H9 (cell line): Measurements from ENCODE around the gene XCR1. TPM values are rescaled to one million over a fixed set of nuclear protein-coding genes. Genes with fewer than 3 reads are reported as not detected.

ENCODE experiments used
- DNase-seq: peaks from one replicate; pipeline ENCODE4 v3.0.0-alpha.2; 2017
- H2AFZ ChIP-seq: one replicate; pipeline ENCODE4 v1.6.1; 2013; ENCODE audit warnings: mild to moderate bottlenecking, low read length, control low read depth, moderate library complexity
- H2AK5ac ChIP-seq: 2 replicates; pipeline ENCODE4 v1.6.1; 2013; ENCODE audit warnings: low read length, control low read depth, mixed read lengths; ENCODE audit not compliant: insufficient read length
- H2BK120ac ChIP-seq: one replicate; pipeline ENCODE4 v1.6.1; 2013; ENCODE audit warnings: low read depth, mild to moderate bottlenecking, low read length, control low read depth, inconsistent platforms; ENCODE audit not compliant: poor library complexity, severe bottlenecking
- H2BK12ac ChIP-seq: 2 replicates; pipeline ENCODE4 v1.6.1; 2013; ENCODE audit warnings: low read length, control low read depth, mixed read lengths, low read depth; ENCODE audit not compliant: insufficient read length
- H2BK15ac ChIP-seq: 2 replicates; pipeline ENCODE4 v1.6.1; 2013; ENCODE audit warnings: low read depth, low read length, control low read depth
- H2BK20ac ChIP-seq: one replicate; pipeline ENCODE4 v1.6.1; 2013; ENCODE audit warnings: low read depth, mild to moderate bottlenecking, low read length, control low read depth, inconsistent platforms; ENCODE audit not compliant: poor library complexity, severe bottlenecking
- H2BK5ac ChIP-seq: 2 replicates; pipeline ENCODE4 v1.6.1; 2013; ENCODE audit warnings: low read length, control low read depth, mixed read lengths; ENCODE audit not compliant: insufficient read length
- H3K14ac ChIP-seq: 2 replicates; pipeline ENCODE4 v1.6.1; 2013; ENCODE audit warnings: low read length, control low read depth; ENCODE audit not compliant: insufficient read depth
- H3K18ac ChIP-seq: 2 replicates; pipeline ENCODE4 v1.6.1; 2013; ENCODE audit warnings: low read depth, mild to moderate bottlenecking, mixed read lengths, low read length, control low read depth; ENCODE audit not compliant: insufficient read length
- H3K23ac ChIP-seq: 2 replicates; pipeline ENCODE4 v1.6.1; 2013; ENCODE audit warnings: low read length, control low read depth, mixed read lengths, low read depth; ENCODE audit not compliant: insufficient read length
- H3K23me2 ChIP-seq: 2 replicates; pipeline ENCODE4 v1.6.1; 2013; ENCODE audit warnings: low read depth, mild to moderate bottlenecking, mixed read lengths, low read length, control low read depth; ENCODE audit not compliant: insufficient read length, poor library complexity, severe bottlenecking
- H3K27ac ChIP-seq: 2 replicates; pipeline ENCODE4 v1.5.1; 2013; ENCODE audit warnings: low read length, control low read depth, mixed read lengths, low read depth; ENCODE audit not compliant: insufficient read length
- H3K27me3 ChIP-seq: 2 replicates; pipeline ENCODE4 v1.6.1; 2013; ENCODE audit warnings: low read length, control low read depth, inconsistent platforms; ENCODE audit not compliant: insufficient read depth
- H3K4ac ChIP-seq: 2 replicates; pipeline ENCODE4 v1.6.1; 2013; ENCODE audit warnings: low read depth, mild to moderate bottlenecking, control low read depth, inconsistent platforms, low read length, moderate library complexity
- H3K4me1 ChIP-seq: 2 replicates; pipeline ENCODE4 v1.6.1; 2013; ENCODE audit warnings: low read length, control low read depth, inconsistent platforms; ENCODE audit not compliant: insufficient read depth
- H3K4me2 ChIP-seq: 2 replicates; pipeline ENCODE4 v1.6.1; 2013; ENCODE audit warnings: low read length, control low read depth, mixed read lengths; ENCODE audit not compliant: insufficient read length, insufficient read depth
- H3K56ac ChIP-seq: 2 replicates; pipeline ENCODE4 v1.6.1; 2013; ENCODE audit warnings: low read depth, mild to moderate bottlenecking, mixed read lengths, low read length, control low read depth; ENCODE audit not compliant: insufficient read length
- H3K79me1 ChIP-seq: 2 replicates; pipeline ENCODE4 v1.6.1; 2013; ENCODE audit warnings: low read depth, mild to moderate bottlenecking, moderate library complexity, low read length, control low read depth, inconsistent platforms; ENCODE audit not compliant: insufficient read depth, poor library complexity, severe bottlenecking
- H3K79me2 ChIP-seq: 2 replicates; pipeline ENCODE4 v1.6.1; 2013; ENCODE audit warnings: low read length, control low read depth, inconsistent platforms; ENCODE audit not compliant: insufficient read depth
- H3K9ac ChIP-seq: 2 replicates; pipeline ENCODE4 v1.6.1; 2013; ENCODE audit warnings: low read length, control low read depth, mixed read lengths; ENCODE audit not compliant: insufficient read length; ENCODE audit errors: extremely low read depth
- H3K9me3 ChIP-seq: one replicate; pipeline ENCODE4 v1.6.1; 2013; ENCODE audit warnings: low read depth, low read length, inconsistent platforms; ENCODE audit not compliant: control insufficient read depth
- H3T11ph ChIP-seq: one replicate; pipeline ENCODE4 v1.6.1; 2013; ENCODE audit warnings: mild to moderate bottlenecking, low read length, control low read depth, inconsistent platforms
- H4K20me1 ChIP-seq: one replicate; pipeline ENCODE4 v1.6.1; 2013; ENCODE audit not compliant: control insufficient read depth, insufficient read length, insufficient read depth
- H4K5ac ChIP-seq: 2 replicates; pipeline ENCODE4 v1.6.1; 2013; ENCODE audit warnings: low read depth, mild to moderate bottlenecking, mixed read lengths, low read length, control low read depth; ENCODE audit not compliant: insufficient read length
- H4K8ac ChIP-seq: replicated peaks from 2 replicates; pipeline ENCODE4 v1.6.1; 2013; ENCODE audit warnings: low read length, control low read depth, mixed read lengths, low read depth; ENCODE audit not compliant: insufficient read length
- H4K91ac ChIP-seq: 2 replicates; pipeline ENCODE4 v1.6.1; 2013; ENCODE audit warnings: low read depth, mild to moderate bottlenecking, moderate library complexity, mixed read lengths, low read length, control low read depth; ENCODE audit not compliant: insufficient read length
- H3K27ac Mint-ChIP-seq, 3 experiments: 2 replicates in 2 of 3; 3 replicates in 1 of 3; pipeline ENCODE4 v1.8.0; 2020 to 2021; ENCODE audit warnings: mixed read lengths in 3 of 3, mild to moderate bottlenecking in 1 of 3, moderate library complexity in 1 of 3
- H3K27me3 Mint-ChIP-seq: 2 replicates; pipeline ENCODE4 v1.8.0; 2021; ENCODE audit warnings: low read depth, mild to moderate bottlenecking, moderate library complexity, mixed read lengths
- H3K36me3 Mint-ChIP-seq, 3 experiments: 2 replicates in 2 of 3; 3 replicates in 1 of 3; pipeline ENCODE4 v1.8.0; 2020 to 2021; ENCODE audit warnings: low read depth in 3 of 3, mixed read lengths in 3 of 3; ENCODE audit not compliant: insufficient read depth in 1 of 3
- H3K4me1 Mint-ChIP-seq, 2 experiments: 2 replicates each; pipeline ENCODE4 v1.8.0; 2020; ENCODE audit warnings: mixed read lengths in 2 of 2
- H3K4me3 Mint-ChIP-seq, 2 experiments: 2 replicates in 1 of 2; 3 replicates in 1 of 2; pipeline ENCODE4 v1.8.0; 2020 to 2021; ENCODE audit warnings: mild to moderate bottlenecking in 2 of 2, mixed read lengths in 2 of 2, moderate library complexity in 1 of 2
- H3K9me3 Mint-ChIP-seq, 2 experiments: 2 replicates in 1 of 2; 3 replicates in 1 of 2; pipeline ENCODE4 v1.8.0; 2020; ENCODE audit warnings: mild to moderate bottlenecking in 2 of 2, mixed read lengths in 2 of 2, moderate library complexity in 1 of 2
- WGBS: extraction: QIAGEN DNeasy Blood & Tissue Kit; methylation state at CpG from one replicate; pipeline ENCODE4 v1.1.7; 2013; ENCODE audit warnings: missing lambda C conversion rate, low lambda C conversion rate, mixed read lengths; ENCODE audit not compliant: insufficient read length; ENCODE audit errors: extremely low coverage; 5-methylcytosine and 5-hydroxymethylcytosine counted together
- total RNA-seq: library from RNA; stranded (reverse); gene quantifications from 2 replicates; pipeline ENCODE4 v1.2.1, GENCODE V29; 2021
- TF ChIP-seq, protein P1 (sequence below): fragments of 200-600 bp; sonication (generic); conservative IDR thresholded peaks from 3 replicates; pipeline ENCODE4 v1.8.0; 2021; ENCODE audit warnings: antibody characterized with exemption, mild to moderate bottlenecking

The XCR1 gene
- total RNA-seq, 1 experiment from 2014 or later, result not detected

DNA sequence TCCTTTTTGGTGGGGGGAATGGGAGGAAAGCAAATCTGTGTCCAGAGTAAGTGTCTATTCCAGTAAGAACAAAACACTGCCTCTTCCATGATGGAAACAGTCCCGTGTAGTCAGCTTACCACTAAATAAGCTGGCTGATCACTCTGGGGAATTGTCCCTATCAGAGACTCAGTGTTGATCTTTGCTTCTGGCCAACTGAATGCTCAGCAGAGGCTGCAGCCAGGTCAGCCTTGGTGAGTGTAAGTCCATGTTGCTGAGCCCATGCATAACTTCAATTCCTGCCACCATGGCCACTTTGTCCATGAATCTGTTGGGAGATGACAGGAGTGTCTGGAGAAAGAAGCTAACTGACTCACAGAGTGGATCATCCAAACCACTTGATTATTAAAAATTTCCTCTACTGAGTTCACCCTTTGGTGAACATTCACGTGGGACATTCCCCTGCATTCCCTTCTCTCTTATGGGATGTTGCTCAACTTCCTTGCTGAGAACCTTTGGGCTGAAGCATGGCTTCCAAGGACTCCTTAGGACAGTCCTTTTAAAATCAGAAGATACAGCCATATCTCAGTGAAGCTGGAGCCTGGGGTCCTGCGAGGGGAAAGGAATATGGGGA is 33.9 kb upstream of the XCR1 start:
- Histone ChIP-seq H2BK12ac (no peak overlapping the region), H3K18ac (no peak overlapping the region), H3K23me2 (no peaks in the 10 kb centered on the region), H3K27me3 (no peaks in the 10 kb centered on the region), H3K9me3 (no peaks in the 10 kb centered on the region), H2BK120ac (no peak overlapping the region), H3K56ac (no peak overlapping the region), H3K14ac (no peak overlapping the region), H3K27ac (no peak overlapping the region), H2BK15ac (no peak overlapping the region), H3K23ac (no peak overlapping the region), H4K8ac (no peak overlapping the region), H3K4me1 (no peaks in the 10 kb centered on the region), H2AFZ (no peak overlapping the region), H4K20me1 (no peaks in the 10 kb centered on the region), H3K4me2 (no peak overlapping the region), H2BK20ac (no peak overlapping the region), H2BK5ac (no peak overlapping the region), H3K79me2 (no peaks in the 10 kb centered on the region), H4K91ac (no peak overlapping the region), H2AK5ac (no peak overlapping the region), H3K79me1 (no peaks in the 10 kb centered on the region), H3K9ac (no peak overlapping the region), H3T11ph (no peak overlapping the region), H4K5ac (no peak overlapping the region), H3K4ac (no peak overlapping the region)
- no peaks in the 10 kb centered on the region for H3K4me1 Mint-ChIP-seq
- H3K4me3 Mint-ChIP-seq, result no peak overlapping the region
- no peaks in the 10 kb centered on the region for H3K36me3 Mint-ChIP-seq
- no peak for DNase-seq
- H3K9me3 Mint-ChIP-seq, result no peaks in the 10 kb centered on the region
- H3K27ac Mint-ChIP-seq, result no peak overlapping the region
- TF ChIP-seq, protein P1, sequence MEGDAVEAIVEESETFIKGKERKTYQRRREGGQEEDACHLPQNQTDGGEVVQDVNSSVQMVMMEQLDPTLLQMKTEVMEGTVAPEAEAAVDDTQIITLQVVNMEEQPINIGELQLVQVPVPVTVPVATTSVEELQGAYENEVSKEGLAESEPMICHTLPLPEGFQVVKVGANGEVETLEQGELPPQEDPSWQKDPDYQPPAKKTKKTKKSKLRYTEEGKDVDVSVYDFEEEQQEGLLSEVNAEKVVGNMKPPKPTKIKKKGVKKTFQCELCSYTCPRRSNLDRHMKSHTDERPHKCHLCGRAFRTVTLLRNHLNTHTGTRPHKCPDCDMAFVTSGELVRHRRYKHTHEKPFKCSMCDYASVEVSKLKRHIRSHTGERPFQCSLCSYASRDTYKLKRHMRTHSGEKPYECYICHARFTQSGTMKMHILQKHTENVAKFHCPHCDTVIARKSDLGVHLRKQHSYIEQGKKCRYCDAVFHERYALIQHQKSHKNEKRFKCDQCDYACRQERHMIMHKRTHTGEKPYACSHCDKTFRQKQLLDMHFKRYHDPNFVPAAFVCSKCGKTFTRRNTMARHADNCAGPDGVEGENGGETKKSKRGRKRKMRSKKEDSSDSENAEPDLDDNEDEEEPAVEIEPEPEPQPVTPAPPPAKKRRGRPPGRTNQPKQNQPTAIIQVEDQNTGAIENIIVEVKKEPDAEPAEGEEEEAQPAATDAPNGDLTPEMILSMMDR, result no peak
- no CpG with 5 or more reads among the region's 3 CpGs for WGBS
- peaks cover 2% of the 10 kb centered on the region; the same call in 1 of the 2 replicates for H3K27me3 Mint-ChIP-seq
